H9 (cell line): Measurements from ENCODE around the gene FAM81A. TPM values are rescaled to one million over a fixed set of nuclear protein-coding genes. Genes with fewer than 3 reads are reported as not detected.

Experiments used
- DNase-seq: peaks from one replicate; pipeline ENCODE4 v3.0.0-alpha.2; 2017
- H2AFZ ChIP-seq: one replicate; pipeline ENCODE4 v1.6.1; 2013; ENCODE audit warnings: mild to moderate bottlenecking, low read length, control low read depth, moderate library complexity
- H2AK5ac ChIP-seq: 2 replicates; pipeline ENCODE4 v1.6.1; 2013; ENCODE audit warnings: low read length, control low read depth, mixed read lengths; ENCODE audit not compliant: insufficient read length
- H2BK120ac ChIP-seq: one replicate; pipeline ENCODE4 v1.6.1; 2013; ENCODE audit warnings: low read depth, mild to moderate bottlenecking, low read length, control low read depth, inconsistent platforms; ENCODE audit not compliant: poor library complexity, severe bottlenecking
- H2BK12ac ChIP-seq: 2 replicates; pipeline ENCODE4 v1.6.1; 2013; ENCODE audit warnings: low read length, control low read depth, mixed read lengths, low read depth; ENCODE audit not compliant: insufficient read length
- H2BK15ac ChIP-seq: 2 replicates; pipeline ENCODE4 v1.6.1; 2013; ENCODE audit warnings: low read depth, low read length, control low read depth
- H2BK20ac ChIP-seq: one replicate; pipeline ENCODE4 v1.6.1; 2013; ENCODE audit warnings: low read depth, mild to moderate bottlenecking, low read length, control low read depth, inconsistent platforms; ENCODE audit not compliant: poor library complexity, severe bottlenecking
- H2BK5ac ChIP-seq: 2 replicates; pipeline ENCODE4 v1.6.1; 2013; ENCODE audit warnings: low read length, control low read depth, mixed read lengths; ENCODE audit not compliant: insufficient read length
- H3K14ac ChIP-seq: 2 replicates; pipeline ENCODE4 v1.6.1; 2013; ENCODE audit warnings: low read length, control low read depth; ENCODE audit not compliant: insufficient read depth
- H3K18ac ChIP-seq: 2 replicates; pipeline ENCODE4 v1.6.1; 2013; ENCODE audit warnings: low read depth, mild to moderate bottlenecking, mixed read lengths, low read length, control low read depth; ENCODE audit not compliant: insufficient read length
- H3K23ac ChIP-seq: 2 replicates; pipeline ENCODE4 v1.6.1; 2013; ENCODE audit warnings: low read length, control low read depth, mixed read lengths, low read depth; ENCODE audit not compliant: insufficient read length
- H3K23me2 ChIP-seq: 2 replicates; pipeline ENCODE4 v1.6.1; 2013; ENCODE audit warnings: low read depth, mild to moderate bottlenecking, mixed read lengths, low read length, control low read depth; ENCODE audit not compliant: insufficient read length, poor library complexity, severe bottlenecking
- H3K27ac ChIP-seq: 2 replicates; pipeline ENCODE4 v1.5.1; 2013; ENCODE audit warnings: low read length, control low read depth, mixed read lengths, low read depth; ENCODE audit not compliant: insufficient read length
- H3K27me3 ChIP-seq: 2 replicates; pipeline ENCODE4 v1.6.1; 2013; ENCODE audit warnings: low read length, control low read depth, inconsistent platforms; ENCODE audit not compliant: insufficient read depth
- H3K4ac ChIP-seq: 2 replicates; pipeline ENCODE4 v1.6.1; 2013; ENCODE audit warnings: low read depth, mild to moderate bottlenecking, control low read depth, inconsistent platforms, low read length, moderate library complexity
- H3K4me1 ChIP-seq: 2 replicates; pipeline ENCODE4 v1.6.1; 2013; ENCODE audit warnings: low read length, control low read depth, inconsistent platforms; ENCODE audit not compliant: insufficient read depth
- H3K4me2 ChIP-seq: 2 replicates; pipeline ENCODE4 v1.6.1; 2013; ENCODE audit warnings: low read length, control low read depth, mixed read lengths; ENCODE audit not compliant: insufficient read length, insufficient read depth
- H3K56ac ChIP-seq: 2 replicates; pipeline ENCODE4 v1.6.1; 2013; ENCODE audit warnings: low read depth, mild to moderate bottlenecking, mixed read lengths, low read length, control low read depth; ENCODE audit not compliant: insufficient read length
- H3K79me1 ChIP-seq: 2 replicates; pipeline ENCODE4 v1.6.1; 2013; ENCODE audit warnings: low read depth, mild to moderate bottlenecking, moderate library complexity, low read length, control low read depth, inconsistent platforms; ENCODE audit not compliant: insufficient read depth, poor library complexity, severe bottlenecking
- H3K79me2 ChIP-seq: 2 replicates; pipeline ENCODE4 v1.6.1; 2013; ENCODE audit warnings: low read length, control low read depth, inconsistent platforms; ENCODE audit not compliant: insufficient read depth
- H3K9ac ChIP-seq: 2 replicates; pipeline ENCODE4 v1.6.1; 2013; ENCODE audit warnings: low read length, control low read depth, mixed read lengths; ENCODE audit not compliant: insufficient read length; ENCODE audit errors: extremely low read depth
- H3K9me3 ChIP-seq: one replicate; pipeline ENCODE4 v1.6.1; 2013; ENCODE audit warnings: low read depth, low read length, inconsistent platforms; ENCODE audit not compliant: control insufficient read depth
- H3T11ph ChIP-seq: one replicate; pipeline ENCODE4 v1.6.1; 2013; ENCODE audit warnings: mild to moderate bottlenecking, low read length, control low read depth, inconsistent platforms
- H4K20me1 ChIP-seq: one replicate; pipeline ENCODE4 v1.6.1; 2013; ENCODE audit not compliant: control insufficient read depth, insufficient read length, insufficient read depth
- H4K5ac ChIP-seq: 2 replicates; pipeline ENCODE4 v1.6.1; 2013; ENCODE audit warnings: low read depth, mild to moderate bottlenecking, mixed read lengths, low read length, control low read depth; ENCODE audit not compliant: insufficient read length
- H4K8ac ChIP-seq: replicated peaks from 2 replicates; pipeline ENCODE4 v1.6.1; 2013; ENCODE audit warnings: low read length, control low read depth, mixed read lengths, low read depth; ENCODE audit not compliant: insufficient read length
- H4K91ac ChIP-seq: 2 replicates; pipeline ENCODE4 v1.6.1; 2013; ENCODE audit warnings: low read depth, mild to moderate bottlenecking, moderate library complexity, mixed read lengths, low read length, control low read depth; ENCODE audit not compliant: insufficient read length
- H3K27ac Mint-ChIP-seq, 3 experiments: 2 replicates in 2 of 3; 3 replicates in 1 of 3; pipeline ENCODE4 v1.8.0; 2020 to 2021; ENCODE audit warnings: mixed read lengths in 3 of 3, mild to moderate bottlenecking in 1 of 3, moderate library complexity in 1 of 3
- H3K27me3 Mint-ChIP-seq: 2 replicates; pipeline ENCODE4 v1.8.0; 2021; ENCODE audit warnings: low read depth, mild to moderate bottlenecking, moderate library complexity, mixed read lengths
- H3K36me3 Mint-ChIP-seq, 3 experiments: 2 replicates in 2 of 3; 3 replicates in 1 of 3; pipeline ENCODE4 v1.8.0; 2020 to 2021; ENCODE audit warnings: low read depth in 3 of 3, mixed read lengths in 3 of 3; ENCODE audit not compliant: insufficient read depth in 1 of 3
- H3K4me1 Mint-ChIP-seq, 2 experiments: 2 replicates each; pipeline ENCODE4 v1.8.0; 2020; ENCODE audit warnings: mixed read lengths in 2 of 2
- H3K4me3 Mint-ChIP-seq, 2 experiments: 2 replicates in 1 of 2; 3 replicates in 1 of 2; pipeline ENCODE4 v1.8.0; 2020 to 2021; ENCODE audit warnings: mild to moderate bottlenecking in 2 of 2, mixed read lengths in 2 of 2, moderate library complexity in 1 of 2
- H3K9me3 Mint-ChIP-seq, 2 experiments: 2 replicates in 1 of 2; 3 replicates in 1 of 2; pipeline ENCODE4 v1.8.0; 2020; ENCODE audit warnings: mild to moderate bottlenecking in 2 of 2, mixed read lengths in 2 of 2, moderate library complexity in 1 of 2
- CTCF ChIP-seq: fragments of 200-600 bp; sonication (generic); conservative IDR thresholded peaks from 3 replicates; pipeline ENCODE4 v1.8.0; 2021; ENCODE audit warnings: antibody characterized with exemption, mild to moderate bottlenecking
- WGBS: extraction: QIAGEN DNeasy Blood & Tissue Kit; methylation state at CpG from one replicate; pipeline ENCODE4 v1.1.7; 2013; ENCODE audit warnings: missing lambda C conversion rate, low lambda C conversion rate, mixed read lengths; ENCODE audit not compliant: insufficient read length; ENCODE audit errors: extremely low coverage; 5-methylcytosine and 5-hydroxymethylcytosine counted together
- total RNA-seq: library from RNA; stranded (reverse); gene quantifications from 2 replicates; pipeline ENCODE4 v1.2.1, GENCODE V29; 2021

The FAM81A gene
- total RNA-seq, 1 experiment from 2014 or later: 1.7 TPM

- no peak overlapping the region for H3K9ac ChIP-seq
- no peak overlapping the region for H2AK5ac ChIP-seq
- H3K9me3 ChIP-seq: no peaks in the 10 kb centered on the region
- TF ChIP-seq CTCF: no peak
- no peak overlapping the region for H4K8ac ChIP-seq
- H3K56ac ChIP-seq: no peak overlapping the region
- H2BK5ac ChIP-seq: no peak overlapping the region
- H2AFZ ChIP-seq: no peak overlapping the region
- H3K4ac ChIP-seq: no peak overlapping the region
- H3T11ph ChIP-seq: no peak overlapping the region
- Mint-ChIP-seq H3K4me3 (no peak overlapping the region), H3K36me3 (peaks cover under 1 to 5% (median 3%) of the 10 kb centered on the region in 3 experiments; a peak in 3 of 7 replicates), H3K27me3 (no peaks in the 10 kb centered on the region; the same call in 1 of the 2 replicates), H3K27ac (no peak overlapping the region), H3K4me1 (peaks cover 7% of the 10 kb centered on the region in 2 experiments; a peak in 3 of 4 replicates), H3K9me3 (peaks cover 9 to 12% of the 10 kb centered on the region in 2 experiments)
- no peak overlapping the region for H3K27ac ChIP-seq
- H3K4me1 ChIP-seq: peaks cover 3% of the 10 kb centered on the region; the same call in 1 of the 2 replicates
- no peak overlapping the region for H4K91ac ChIP-seq
- WGBS: no CpG with 5 or more reads among the region's 3 CpGs
- no peak overlapping the region for H3K23ac ChIP-seq
- no peak overlapping the region for H2BK12ac ChIP-seq
- no peak overlapping the region for H4K5ac ChIP-seq
- no peak overlapping the region for H3K18ac ChIP-seq
- H3K23me2 ChIP-seq: no peaks in the 10 kb centered on the region
- no peak for DNase-seq
- H2BK20ac ChIP-seq: no peak overlapping the region
- H3K79me1 ChIP-seq: no peaks in the 10 kb centered on the region
- H3K4me2 ChIP-seq: no peak overlapping the region
- no peak overlapping the region for H2BK120ac ChIP-seq
- H3K27me3 ChIP-seq: no peaks in the 10 kb centered on the region
- H3K79me2 ChIP-seq: no peaks in the 10 kb centered on the region
- no peaks in the 10 kb centered on the region for H4K20me1 ChIP-seq
- H2BK15ac ChIP-seq: no peak overlapping the region
- no peak overlapping the region for H3K14ac ChIP-seq
These were observed 19.1 kb downstream of the FAM81A start for GRCh38 chr15:59457103-59457502.
